NCI-H146 treated with DMSO at 0.1 percent for 48 hours (cell line): ENCODE data around the gene CMTM2.
"Not testable (repeated sequence)": the region's sequence is repeated elsewhere in the genome, so short reads cannot be mapped to it uniquely, and the experiment has no call there.

Source experiments
- DNase-seq: peaks from one replicate; lab custom pipeline; 2025; ENCODE audit not compliant: unreplicated experiment; lab: John Stamatoyannopoulos, UW

CMTM2 gene

DNA sequence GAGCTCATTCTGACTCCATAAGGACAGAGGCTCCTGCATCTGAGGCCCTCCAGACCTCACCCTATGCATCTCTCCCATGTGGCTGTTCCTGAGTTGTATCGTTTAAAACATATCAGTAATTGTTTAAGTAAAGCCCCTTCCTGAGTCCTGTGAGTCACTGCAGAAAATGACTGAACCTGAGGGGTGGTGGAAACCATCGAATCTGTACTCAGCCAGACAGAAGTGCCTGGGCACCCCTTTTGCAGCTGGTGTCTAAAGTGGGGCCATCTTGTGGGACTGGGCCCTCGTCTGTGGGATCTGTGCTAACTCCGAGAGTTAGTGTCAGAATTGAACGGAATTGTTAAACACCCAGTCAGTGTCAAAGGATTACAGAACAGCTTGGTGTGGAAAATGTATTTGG lies 50.6 kb downstream of the CMTM2 start:
- DNase-seq = no peak

DNA sequence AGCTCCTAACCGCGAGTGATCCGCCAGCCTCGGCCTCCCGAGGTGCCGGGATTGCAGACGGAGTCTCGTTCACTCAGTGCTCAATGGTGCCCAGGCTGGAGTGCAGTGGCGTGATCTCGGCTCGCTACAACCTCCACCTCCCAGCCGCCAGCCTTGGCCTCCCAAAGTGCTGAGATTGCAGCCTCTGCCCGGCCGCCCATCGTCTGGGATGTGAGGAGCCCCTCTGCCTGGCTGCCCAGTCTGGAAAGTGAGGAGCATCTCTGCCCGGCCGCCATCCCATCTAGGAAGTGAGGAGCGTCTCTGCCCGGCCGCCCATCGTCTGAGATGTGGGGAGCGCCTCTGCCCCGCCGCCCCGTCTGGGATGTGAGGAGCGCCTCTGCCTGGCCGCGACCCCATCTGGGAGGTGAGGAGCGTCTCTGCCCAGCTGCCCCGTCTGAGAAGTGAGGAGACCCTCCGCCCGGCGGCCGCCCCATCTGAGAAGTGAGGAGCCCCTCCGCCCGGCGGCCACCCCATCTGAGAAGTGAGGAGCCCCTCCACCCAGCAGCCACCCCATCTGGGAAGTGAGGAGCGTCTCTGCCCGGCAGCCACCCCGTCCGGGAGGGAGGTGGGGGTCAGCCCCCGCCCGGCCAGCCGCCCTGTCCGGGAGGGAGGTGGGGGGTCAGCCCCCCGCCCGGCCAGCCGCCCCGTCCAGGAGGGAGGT lies 51.4 kb downstream of the CMTM2 start:
- DNase-seq = not testable (repeated sequence)

DNA sequence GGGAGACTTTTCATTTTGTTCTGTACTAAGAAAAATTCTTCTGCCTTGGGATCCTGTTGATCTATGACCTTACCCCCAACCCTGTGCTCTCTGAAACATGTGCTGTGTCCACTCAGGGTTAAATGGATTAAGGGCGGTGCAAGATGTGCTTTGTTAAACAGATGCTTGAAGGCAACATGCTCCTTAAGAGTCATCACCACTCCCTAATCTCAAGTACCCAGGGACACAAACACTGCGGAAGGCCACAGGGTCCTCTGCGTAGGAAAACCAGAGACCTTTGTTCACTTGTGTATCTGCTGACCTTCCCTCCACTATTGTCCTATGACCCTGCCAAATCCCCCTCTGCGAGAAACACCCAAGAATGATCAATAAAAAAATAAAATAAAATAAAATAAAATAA lies 52.3 kb downstream of the CMTM2 start:
- DNase-seq = not testable (repeated sequence)

DNA sequence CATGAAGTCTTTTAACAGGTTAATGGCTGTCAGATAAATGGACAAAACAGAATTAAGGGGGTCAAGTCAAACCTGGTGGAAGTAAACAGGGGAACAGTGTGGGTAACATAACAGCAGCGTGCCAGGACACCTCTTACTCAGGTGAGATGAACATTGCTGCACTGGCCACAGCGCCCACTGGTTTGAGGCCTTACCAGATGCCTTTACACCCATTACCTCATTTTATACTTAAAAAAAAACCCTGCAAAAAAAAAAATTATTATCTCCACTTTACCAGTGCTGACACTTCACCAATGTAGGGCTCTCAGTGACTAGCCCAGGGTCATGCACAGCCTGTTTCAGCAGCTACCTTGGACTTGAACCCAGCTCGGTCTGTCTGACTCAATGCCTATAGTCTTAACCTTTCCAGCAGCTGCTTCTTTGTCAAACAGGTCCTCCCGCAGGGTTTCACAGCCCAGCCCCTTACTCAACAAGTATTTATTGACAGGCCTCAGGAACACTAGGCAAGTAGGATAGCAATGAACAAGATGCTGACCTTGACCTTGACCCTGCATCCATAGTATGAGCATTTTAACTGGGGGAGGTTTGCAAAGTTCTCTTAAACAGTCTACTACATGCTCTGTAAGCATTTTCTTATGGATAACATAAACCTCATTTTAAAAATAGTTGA lies 55.4 kb downstream of the CMTM2 start:
- DNase-seq = no peak

DNA sequence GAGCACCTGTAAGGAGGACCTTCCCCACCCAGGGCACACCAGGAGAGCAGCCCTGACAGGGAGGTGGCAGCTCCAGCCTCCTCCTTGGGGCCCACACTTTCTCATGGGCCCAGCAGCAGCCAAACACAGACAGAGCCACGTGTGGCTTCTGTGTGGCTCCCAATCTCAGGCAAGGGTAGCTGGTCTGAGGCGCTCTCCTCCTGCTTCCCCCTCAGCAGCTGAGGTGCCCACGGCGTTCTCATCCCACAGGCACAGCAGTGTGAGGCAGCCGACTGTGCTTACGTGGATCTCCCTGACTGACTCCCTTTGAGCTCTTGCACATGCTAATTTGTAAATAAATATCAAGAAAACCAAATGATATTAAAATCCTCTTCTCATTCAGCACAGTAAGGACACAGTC lies 56.1 kb downstream of the CMTM2 start:
- no peak for DNase-seq

DNA sequence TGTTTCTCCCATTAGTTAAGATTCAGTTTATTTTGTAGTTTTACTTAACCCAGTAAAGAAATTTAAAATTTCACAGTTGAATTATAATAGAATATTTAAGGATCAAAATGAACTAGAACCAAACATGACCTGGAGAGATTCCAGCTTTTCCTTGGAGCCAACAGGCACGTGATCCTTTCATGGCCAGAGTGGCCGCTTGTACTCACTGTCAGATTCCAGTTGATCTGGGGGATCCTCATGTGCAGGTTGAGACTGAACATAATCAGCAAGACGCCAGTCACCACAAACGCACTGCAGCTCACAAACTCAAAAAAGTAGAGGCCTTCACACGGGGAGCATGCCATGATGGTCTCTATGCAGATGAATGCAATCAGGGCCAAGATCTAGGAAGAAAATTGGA lies 56.9 kb downstream of the CMTM2 start:
- DNase-seq = no peak

DNA sequence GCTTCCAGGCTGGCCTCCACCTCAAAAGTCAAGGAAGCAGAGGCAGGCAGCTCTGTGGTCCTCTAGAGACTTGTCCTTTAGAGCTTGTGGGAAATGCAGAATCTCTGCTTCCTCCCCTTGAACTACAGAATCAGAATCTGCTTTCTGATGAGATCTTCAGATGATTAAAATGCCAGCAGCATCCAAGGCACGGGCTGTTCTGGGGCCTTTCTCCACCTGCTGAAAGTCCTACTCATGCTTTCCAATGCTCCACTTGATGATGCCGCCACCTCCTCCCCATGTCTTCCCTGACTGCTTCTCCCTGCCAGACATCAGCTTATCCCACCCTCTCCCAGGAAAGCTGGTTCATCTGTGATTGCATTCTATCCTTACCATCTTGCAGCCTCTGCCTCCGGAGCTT lies 58.5 kb downstream of the CMTM2 start:
- no peak for DNase-seq
